ENCODE results near the gene RASD1. TPM values are rescaled to one million over a fixed set of nuclear protein-coding genes. Genes with fewer than 3 reads are reported as not detected.

Gene RASD1
- total and polyA plus RNA-seq, 2 experiments from 2014 or later = 3.6 to 3.7 TPM

DNA sequence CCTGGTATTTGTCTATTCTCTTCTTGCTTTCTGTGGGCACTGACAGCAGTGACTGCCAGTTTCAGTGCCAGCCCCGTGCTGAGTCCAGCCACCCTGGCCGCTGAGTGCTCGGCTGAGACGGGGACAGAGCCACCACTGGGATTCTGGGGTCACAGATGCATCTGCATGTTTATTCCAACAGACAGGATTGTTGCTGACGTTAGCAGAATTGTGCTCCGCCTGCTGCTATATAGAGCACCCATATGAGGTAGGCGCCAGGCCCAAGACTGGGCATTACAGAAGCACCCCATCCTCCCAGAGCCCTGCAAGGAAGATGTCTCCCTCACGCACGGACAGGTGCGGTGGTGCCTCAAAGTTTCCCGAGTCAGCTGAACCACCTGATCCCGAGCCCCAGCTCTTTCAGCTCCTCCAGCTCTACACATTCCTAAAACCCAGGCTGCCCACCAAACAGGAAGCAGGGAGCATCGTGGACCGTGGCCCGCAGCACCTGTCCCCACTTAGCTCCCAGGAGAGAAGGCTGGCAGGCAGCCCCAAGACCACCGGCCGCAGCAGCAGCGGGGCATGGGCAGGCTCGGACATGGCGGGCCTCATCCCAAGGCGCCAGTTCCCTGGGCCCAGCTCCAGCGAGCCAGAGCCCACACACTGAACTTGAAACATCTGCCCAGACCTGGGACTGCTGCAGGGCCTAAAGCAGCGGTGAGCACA is 44.9 kb upstream of the RASD1 start:
- no peak overlapping the region for H3K4me2 ChIP-seq
- no peak overlapping the region for H2AFZ ChIP-seq
- H3K79me2 ChIP-seq (replicated peaks; ENCODE audit: insufficient read depth) = no peaks in the 10 kb centered on the region
- H3K4me1 Mint-ChIP-seq = peaks cover 4% of the 10 kb centered on the region; the same call in 1 of the 3 replicates
- no peak overlapping the region for H3K27ac Mint-ChIP-seq
- no peak overlapping the region for H3K4me3 Mint-ChIP-seq
- H3K9me3 Mint-ChIP-seq = no peaks in the 10 kb centered on the region
- DNase-seq (ENCODE audit: low spot score) (no peak), ATAC-seq (no peak)
- no peaks in the 10 kb centered on the region for H3F3A ChIP-seq (replicated peaks; ENCODE audit: low read depth)
- H3K4me3 ChIP-seq = no peak overlapping the region
- H3K27me3 Mint-ChIP-seq (ENCODE audit: insufficient read depth, low read depth, poor library complexity) = peaks cover 4% of the 10 kb centered on the region
- no peaks in the 10 kb centered on the region for H3K27me3 ChIP-seq (ENCODE audit: insufficient read depth)
- H3K36me3 Mint-ChIP-seq (ENCODE audit: low read depth) = no peaks in the 10 kb centered on the region
- no peaks in the 10 kb centered on the region for H3K9me2 ChIP-seq (ENCODE audit: insufficient read depth)
- H3K4me1 ChIP-seq (ENCODE audit: insufficient read depth) = no peaks in the 10 kb centered on the region
- no peaks in the 10 kb centered on the region for H3K36me3 ChIP-seq (ENCODE audit: insufficient read depth)
- TF ChIP-seq CREB1 (CRISPR knock-in tag; IDR thresholded peaks at IDR 0.05; ENCODE audit: low read depth) (no peak), EZH2 (IDR thresholded peaks at IDR 0.05; ENCODE audit: low read depth, unreplicated experiment) (no peak), STAT1 (IDR thresholded peaks at IDR 0.05; ENCODE audit: unreplicated experiment) (no peak), ZNF331 (CRISPR knock-in tag; IDR thresholded peaks at IDR 0.05; ENCODE audit: low read depth) (no peak), EZH2phosphoT487 (IDR thresholded peaks at IDR 0.05; ENCODE audit: unreplicated experiment) (no peak), ZNF114 (CRISPR knock-in tag; IDR thresholded peaks at IDR 0.05) (no peak), POLR2AphosphoS5 (IDR thresholded peaks at IDR 0.05; ENCODE audit: low read depth) (no peak), JUNB (IDR thresholded peaks at IDR 0.05; ENCODE audit: unreplicated experiment) (no peak)
- TF ChIP-seq, protein P1, sequence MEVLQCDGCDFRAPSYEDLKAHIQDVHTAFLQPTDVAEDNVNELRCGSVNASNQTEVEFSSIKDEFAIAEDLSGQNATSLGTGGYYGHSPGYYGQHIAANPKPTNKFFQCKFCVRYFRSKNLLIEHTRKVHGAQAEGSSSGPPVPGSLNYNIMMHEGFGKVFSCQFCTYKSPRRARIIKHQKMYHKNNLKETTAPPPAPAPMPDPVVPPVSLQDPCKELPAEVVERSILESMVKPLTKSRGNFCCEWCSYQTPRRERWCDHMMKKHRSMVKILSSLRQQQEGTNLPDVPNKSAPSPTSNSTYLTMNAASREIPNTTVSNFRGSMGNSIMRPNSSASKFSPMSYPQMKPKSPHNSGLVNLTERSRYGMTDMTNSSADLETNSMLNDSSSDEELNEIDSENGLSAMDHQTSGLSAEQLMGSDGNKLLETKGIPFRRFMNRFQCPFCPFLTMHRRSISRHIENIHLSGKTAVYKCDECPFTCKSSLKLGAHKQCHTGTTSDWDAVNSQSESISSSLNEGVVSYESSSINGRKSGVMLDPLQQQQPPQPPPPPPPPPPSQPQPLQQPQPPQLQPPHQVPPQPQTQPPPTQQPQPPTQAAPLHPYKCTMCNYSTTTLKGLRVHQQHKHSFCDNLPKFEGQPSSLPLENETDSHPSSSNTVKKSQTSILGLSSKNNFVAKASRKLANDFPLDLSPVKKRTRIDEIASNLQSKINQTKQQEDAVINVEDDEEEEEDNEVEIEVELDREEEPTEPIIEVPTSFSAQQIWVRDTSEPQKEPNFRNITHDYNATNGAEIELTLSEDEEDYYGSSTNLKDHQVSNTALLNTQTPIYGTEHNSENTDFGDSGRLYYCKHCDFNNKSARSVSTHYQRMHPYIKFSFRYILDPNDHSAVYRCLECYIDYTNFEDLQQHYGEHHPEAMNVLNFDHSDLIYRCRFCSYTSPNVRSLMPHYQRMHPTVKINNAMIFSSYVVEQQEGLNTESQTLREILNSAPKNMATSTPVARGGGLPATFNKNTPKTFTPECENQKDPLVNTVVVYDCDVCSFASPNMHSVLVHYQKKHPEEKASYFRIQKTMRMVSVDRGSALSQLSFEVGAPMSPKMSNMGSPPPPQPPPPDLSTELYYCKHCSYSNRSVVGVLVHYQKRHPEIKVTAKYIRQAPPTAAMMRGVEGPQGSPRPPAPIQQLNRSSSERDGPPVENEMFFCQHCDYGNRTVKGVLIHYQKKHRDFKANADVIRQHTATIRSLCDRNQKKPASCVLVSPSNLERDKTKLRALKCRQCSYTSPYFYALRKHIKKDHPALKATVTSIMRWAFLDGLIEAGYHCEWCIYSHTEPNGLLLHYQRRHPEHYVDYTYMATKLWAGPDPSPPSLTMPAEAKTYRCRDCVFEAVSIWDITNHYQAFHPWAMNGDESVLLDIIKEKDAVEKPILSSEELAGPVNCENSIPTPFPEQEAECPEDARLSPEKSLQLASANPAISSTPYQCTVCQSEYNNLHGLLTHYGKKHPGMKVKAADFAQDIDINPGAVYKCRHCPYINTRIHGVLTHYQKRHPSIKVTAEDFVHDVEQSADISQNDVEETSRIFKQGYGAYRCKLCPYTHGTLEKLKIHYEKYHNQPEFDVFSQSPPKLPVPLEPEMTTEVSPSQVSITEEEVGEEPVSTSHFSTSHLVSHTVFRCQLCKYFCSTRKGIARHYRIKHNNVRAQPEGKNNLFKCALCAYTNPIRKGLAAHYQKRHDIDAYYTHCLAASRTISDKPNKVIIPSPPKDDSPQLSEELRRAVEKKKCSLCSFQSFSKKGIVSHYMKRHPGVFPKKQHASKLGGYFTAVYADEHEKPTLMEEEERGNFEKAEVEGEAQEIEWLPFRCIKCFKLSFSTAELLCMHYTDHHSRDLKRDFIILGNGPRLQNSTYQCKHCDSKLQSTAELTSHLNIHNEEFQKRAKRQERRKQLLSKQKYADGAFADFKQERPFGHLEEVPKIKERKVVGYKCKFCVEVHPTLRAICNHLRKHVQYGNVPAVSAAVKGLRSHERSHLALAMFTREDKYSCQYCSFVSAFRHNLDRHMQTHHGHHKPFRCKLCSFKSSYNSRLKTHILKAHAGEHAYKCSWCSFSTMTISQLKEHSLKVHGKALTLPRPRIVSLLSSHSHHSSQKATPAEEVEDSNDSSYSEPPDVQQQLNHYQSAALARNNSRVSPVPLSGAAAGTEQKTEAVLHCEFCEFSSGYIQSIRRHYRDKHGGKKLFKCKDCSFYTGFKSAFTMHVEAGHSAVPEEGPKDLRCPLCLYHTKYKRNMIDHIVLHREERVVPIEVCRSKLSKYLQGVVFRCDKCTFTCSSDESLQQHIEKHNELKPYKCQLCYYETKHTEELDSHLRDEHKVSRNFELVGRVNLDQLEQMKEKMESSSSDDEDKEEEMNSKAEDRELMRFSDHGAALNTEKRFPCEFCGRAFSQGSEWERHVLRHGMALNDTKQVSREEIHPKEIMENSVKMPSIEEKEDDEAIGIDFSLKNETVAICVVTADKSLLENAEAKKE (CRISPR knock-in tag; IDR thresholded peaks at IDR 0.05) = no peak
- TF ChIP-seq, protein P2, sequence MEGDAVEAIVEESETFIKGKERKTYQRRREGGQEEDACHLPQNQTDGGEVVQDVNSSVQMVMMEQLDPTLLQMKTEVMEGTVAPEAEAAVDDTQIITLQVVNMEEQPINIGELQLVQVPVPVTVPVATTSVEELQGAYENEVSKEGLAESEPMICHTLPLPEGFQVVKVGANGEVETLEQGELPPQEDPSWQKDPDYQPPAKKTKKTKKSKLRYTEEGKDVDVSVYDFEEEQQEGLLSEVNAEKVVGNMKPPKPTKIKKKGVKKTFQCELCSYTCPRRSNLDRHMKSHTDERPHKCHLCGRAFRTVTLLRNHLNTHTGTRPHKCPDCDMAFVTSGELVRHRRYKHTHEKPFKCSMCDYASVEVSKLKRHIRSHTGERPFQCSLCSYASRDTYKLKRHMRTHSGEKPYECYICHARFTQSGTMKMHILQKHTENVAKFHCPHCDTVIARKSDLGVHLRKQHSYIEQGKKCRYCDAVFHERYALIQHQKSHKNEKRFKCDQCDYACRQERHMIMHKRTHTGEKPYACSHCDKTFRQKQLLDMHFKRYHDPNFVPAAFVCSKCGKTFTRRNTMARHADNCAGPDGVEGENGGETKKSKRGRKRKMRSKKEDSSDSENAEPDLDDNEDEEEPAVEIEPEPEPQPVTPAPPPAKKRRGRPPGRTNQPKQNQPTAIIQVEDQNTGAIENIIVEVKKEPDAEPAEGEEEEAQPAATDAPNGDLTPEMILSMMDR (conservative IDR thresholded peaks at IDR 0.05; ENCODE audit: low read depth in 2 of 2) = no peak
- TF ChIP-seq, protein P3, sequence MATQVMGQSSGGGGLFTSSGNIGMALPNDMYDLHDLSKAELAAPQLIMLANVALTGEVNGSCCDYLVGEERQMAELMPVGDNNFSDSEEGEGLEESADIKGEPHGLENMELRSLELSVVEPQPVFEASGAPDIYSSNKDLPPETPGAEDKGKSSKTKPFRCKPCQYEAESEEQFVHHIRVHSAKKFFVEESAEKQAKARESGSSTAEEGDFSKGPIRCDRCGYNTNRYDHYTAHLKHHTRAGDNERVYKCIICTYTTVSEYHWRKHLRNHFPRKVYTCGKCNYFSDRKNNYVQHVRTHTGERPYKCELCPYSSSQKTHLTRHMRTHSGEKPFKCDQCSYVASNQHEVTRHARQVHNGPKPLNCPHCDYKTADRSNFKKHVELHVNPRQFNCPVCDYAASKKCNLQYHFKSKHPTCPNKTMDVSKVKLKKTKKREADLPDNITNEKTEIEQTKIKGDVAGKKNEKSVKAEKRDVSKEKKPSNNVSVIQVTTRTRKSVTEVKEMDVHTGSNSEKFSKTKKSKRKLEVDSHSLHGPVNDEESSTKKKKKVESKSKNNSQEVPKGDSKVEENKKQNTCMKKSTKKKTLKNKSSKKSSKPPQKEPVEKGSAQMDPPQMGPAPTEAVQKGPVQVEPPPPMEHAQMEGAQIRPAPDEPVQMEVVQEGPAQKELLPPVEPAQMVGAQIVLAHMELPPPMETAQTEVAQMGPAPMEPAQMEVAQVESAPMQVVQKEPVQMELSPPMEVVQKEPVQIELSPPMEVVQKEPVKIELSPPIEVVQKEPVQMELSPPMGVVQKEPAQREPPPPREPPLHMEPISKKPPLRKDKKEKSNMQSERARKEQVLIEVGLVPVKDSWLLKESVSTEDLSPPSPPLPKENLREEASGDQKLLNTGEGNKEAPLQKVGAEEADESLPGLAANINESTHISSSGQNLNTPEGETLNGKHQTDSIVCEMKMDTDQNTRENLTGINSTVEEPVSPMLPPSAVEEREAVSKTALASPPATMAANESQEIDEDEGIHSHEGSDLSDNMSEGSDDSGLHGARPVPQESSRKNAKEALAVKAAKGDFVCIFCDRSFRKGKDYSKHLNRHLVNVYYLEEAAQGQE (IDR thresholded peaks at IDR 0.05; ENCODE audit: unreplicated experiment) = no peak
- TF ChIP-seq, protein P4, sequence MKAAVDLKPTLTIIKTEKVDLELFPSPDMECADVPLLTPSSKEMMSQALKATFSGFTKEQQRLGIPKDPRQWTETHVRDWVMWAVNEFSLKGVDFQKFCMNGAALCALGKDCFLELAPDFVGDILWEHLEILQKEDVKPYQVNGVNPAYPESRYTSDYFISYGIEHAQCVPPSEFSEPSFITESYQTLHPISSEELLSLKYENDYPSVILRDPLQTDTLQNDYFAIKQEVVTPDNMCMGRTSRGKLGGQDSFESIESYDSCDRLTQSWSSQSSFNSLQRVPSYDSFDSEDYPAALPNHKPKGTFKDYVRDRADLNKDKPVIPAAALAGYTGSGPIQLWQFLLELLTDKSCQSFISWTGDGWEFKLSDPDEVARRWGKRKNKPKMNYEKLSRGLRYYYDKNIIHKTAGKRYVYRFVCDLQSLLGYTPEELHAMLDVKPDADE (IDR thresholded peaks at IDR 0.05) = no peak
- no peaks in the 10 kb centered on the region for H4K20me1 ChIP-seq (replicated peaks; ENCODE audit: insufficient read depth)
- no peak overlapping the region for H3K27ac ChIP-seq (ENCODE audit: low read depth)
